GM12872 (cell line): ENCODE results near the gene ENGASE.

Experiments
- TF ChIP-seq, protein P1 (sequence below): IDR thresholded peaks from 3 replicates; pipeline ENCODE4 v1.5.1; 2011; ENCODE audit warnings: low read depth, mild to moderate bottlenecking, low read length, moderate library complexity; ENCODE audit not compliant: insufficient read depth

The ENGASE gene

DNA sequence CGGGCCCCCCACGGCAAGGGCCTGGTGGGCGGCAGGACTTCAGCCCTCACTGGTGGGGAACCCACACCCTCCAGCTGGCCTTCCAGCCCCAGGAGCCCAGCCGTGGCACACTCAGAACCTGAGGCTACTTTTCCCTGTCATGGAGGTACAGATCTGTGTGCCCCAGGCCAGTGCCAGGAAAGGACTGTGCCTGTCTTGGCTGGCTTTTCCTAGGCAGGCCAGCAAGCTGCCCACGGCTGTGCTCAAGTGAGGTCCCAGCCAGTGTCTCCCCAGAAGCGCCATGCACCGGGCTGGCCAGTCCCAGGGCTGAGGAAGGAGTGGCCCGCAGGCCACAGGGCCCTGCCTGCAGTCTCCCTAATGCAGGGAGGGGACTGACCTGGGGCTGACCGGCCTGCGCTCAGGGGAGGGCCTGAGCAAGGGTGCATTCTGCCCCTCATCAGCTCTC is 16.6 kb downstream of the ENGASE start:
- TF ChIP-seq, protein P1, sequence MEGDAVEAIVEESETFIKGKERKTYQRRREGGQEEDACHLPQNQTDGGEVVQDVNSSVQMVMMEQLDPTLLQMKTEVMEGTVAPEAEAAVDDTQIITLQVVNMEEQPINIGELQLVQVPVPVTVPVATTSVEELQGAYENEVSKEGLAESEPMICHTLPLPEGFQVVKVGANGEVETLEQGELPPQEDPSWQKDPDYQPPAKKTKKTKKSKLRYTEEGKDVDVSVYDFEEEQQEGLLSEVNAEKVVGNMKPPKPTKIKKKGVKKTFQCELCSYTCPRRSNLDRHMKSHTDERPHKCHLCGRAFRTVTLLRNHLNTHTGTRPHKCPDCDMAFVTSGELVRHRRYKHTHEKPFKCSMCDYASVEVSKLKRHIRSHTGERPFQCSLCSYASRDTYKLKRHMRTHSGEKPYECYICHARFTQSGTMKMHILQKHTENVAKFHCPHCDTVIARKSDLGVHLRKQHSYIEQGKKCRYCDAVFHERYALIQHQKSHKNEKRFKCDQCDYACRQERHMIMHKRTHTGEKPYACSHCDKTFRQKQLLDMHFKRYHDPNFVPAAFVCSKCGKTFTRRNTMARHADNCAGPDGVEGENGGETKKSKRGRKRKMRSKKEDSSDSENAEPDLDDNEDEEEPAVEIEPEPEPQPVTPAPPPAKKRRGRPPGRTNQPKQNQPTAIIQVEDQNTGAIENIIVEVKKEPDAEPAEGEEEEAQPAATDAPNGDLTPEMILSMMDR = no peak

DNA sequence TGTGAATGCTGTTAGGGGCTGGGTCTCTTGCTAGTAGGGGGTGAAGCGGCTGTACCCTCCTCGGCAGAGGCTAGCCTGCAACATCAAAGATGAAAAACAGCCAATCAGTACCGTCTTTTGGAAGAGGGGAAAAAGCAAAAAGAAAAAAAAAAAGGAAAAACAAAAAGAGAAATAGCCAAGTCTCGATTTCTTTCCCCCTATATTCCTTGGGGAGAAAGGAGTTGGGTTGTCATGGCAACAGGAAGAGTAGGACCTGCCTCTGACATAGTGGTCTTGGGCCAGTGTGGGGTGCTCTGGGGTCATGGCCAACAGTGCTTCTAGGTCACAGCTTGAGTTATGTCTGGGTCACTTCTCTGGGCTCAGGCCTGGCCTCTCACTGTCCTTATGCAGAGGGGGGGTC is 17.9 kb downstream of the ENGASE start:
- TF ChIP-seq, protein P1 = no peak

DNA sequence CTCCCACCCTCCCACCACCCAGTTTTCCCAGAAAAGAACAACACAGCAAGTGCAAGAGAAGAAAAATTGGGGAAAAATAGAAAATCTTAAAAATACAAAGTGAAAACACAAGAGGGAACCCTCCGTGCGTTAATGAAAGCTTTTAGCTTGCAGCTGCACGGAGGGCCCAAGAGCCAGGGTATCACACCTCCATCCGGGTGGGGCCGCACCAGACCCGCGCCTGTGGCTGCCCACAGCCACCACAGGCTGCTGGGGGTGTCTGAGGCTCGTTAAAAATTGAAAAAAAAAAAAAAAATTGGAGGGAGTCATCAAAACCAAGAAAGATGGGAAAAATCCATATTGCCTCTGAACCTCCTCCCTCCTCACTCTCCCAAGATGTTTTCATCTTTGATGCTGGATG is 18.6 kb downstream of the ENGASE start:
- TF ChIP-seq, protein P1 = no peak

DNA sequence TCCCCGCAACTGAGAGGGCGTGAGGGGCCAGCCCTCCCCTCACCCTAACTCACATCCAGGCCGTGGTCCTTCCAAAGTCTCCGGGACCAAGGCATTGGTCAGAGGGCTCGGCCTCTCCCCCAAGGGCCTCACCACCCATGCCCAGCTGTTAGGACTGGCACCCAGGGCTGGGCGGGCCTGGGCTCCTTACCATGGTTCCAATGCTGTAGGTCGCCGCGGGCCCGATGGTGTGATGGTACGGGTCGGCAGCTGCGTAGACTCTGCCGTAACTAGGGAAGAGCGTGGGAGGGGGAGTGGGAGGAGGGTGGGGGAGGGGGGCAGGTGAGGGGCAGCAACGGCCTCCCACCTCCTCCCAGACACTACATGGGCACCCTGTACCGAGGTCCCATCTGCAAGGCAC is 19.6 kb downstream of the ENGASE start:
- TF ChIP-seq, protein P1 = no peak

GRCh38 chr17:79095345-79096055 is 20.9 kb downstream of the ENGASE start:
- TF ChIP-seq, protein P1 = no peak

- TF ChIP-seq, protein P1 = no peak
These were observed 21.9 kb downstream of the ENGASE start for GRCh38 chr17:79096477-79096876.

DNA sequence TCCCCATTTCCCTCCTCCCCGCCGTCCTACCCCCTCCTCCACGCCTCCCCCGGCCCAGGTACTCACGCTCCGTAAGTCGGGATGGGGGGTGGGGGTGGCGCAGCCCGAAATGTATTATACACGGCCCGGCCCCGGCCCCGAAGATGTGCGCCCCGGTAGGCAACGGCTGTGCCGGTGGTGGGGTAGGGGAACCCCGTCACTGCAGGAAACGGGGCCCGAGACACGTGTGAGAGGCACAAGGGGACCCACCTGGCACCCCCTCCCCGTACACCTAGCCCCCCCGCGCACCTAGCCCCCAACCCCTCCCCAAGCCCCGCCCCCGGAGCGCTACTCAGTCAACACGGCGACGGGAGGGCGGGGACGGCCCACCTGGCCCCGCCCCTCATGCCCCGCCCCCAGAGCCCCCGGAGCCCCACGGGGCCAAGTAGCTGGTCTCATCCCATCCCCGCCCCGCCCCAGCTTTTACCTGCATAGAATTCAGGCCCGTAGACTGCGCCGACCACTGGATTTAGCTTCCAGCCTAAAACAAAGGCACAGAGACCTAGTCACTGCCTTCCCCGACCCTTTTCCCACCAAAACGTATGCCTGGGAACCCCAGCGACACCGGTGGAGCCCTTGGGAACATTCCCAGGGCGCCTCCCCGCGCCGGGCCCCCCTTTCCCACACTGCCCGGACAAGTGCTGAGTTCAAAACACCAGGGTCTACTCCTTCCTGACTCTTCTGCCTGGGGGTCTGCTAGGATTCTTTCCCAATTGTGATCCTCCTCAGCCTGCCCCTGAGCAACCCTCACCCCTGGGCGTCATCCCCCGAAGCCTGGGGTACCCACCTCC is 22.8 kb downstream of the ENGASE start:
- TF ChIP-seq, protein P1 = no peak
